ENCODE data around the gene PAK3. TPM values are rescaled to one million over a fixed set of nuclear protein-coding genes. Genes with fewer than 3 reads are reported as not detected.

Gene PAK3
- total and polyA plus RNA-seq, 4 donors: 0.10 to 1.4 (median 0.66) TPM

DNA sequence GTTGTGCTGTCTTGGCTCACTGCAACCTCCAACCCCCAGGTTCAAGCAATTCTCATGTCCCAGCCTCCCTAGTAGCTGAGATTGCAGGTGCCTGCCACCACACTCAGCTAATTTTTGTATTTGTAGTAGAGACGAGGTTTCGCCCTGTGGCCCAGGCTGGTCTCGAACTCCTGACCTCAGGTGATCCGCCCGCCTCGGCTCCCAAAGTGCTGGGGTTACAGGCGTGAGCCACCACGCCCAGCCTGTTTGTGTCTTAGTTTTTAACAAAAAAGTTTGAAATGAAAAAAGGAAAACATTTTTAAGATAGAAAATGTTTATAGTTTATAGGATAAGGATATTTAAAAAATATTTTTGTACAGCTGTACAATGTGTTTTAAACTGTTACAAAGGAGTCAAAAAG is 111.9 kb downstream of the PAK3 start:
- no peak overlapping the region for H3K9ac ChIP-seq (ENCODE audit: insufficient read depth in 1 of 2, low read length in 2 of 2)
- TF ChIP-seq, protein P1, sequence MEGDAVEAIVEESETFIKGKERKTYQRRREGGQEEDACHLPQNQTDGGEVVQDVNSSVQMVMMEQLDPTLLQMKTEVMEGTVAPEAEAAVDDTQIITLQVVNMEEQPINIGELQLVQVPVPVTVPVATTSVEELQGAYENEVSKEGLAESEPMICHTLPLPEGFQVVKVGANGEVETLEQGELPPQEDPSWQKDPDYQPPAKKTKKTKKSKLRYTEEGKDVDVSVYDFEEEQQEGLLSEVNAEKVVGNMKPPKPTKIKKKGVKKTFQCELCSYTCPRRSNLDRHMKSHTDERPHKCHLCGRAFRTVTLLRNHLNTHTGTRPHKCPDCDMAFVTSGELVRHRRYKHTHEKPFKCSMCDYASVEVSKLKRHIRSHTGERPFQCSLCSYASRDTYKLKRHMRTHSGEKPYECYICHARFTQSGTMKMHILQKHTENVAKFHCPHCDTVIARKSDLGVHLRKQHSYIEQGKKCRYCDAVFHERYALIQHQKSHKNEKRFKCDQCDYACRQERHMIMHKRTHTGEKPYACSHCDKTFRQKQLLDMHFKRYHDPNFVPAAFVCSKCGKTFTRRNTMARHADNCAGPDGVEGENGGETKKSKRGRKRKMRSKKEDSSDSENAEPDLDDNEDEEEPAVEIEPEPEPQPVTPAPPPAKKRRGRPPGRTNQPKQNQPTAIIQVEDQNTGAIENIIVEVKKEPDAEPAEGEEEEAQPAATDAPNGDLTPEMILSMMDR (IDR thresholded peaks at IDR 0.05; ENCODE audit: control extremely low read depth, extremely low read depth): no peak
- peaks cover 0 to 62% (median 11%) of the 10 kb centered on the region in 3 donors for H3K27me3 ChIP-seq (ENCODE audit: control insufficient read depth in 3 of 3, insufficient read depth in 3 of 3, low read length in 2 of 3)
- no peaks in the 10 kb centered on the region for H3K9me3 ChIP-seq (ENCODE audit: control insufficient read depth in 4 of 4, insufficient read depth in 3 of 4, low read length in 3 of 4)
- H3K4me1 ChIP-seq (ENCODE audit: control insufficient read depth in 5 of 5, insufficient read depth in 5 of 5, low read length in 5 of 5): no peaks in the 10 kb centered on the region
- DNase-seq (no peak), ATAC-seq (ENCODE audit: insufficient read depth, low FRiP score) (no peak)
- H3K27ac ChIP-seq (ENCODE audit: low read depth in 1 of 2, low read length in 1 of 2): no peak overlapping the region
- no peak overlapping the region for H3K4me3 ChIP-seq
- H3K36me3 ChIP-seq (ENCODE audit: control insufficient read depth in 4 of 4, insufficient read depth in 4 of 4, low read length in 4 of 4): no peaks in the 10 kb centered on the region
- 86 to 93% methylated on average over 8 of the region's 8 CpGs for WGBS, 2 donors

DNA sequence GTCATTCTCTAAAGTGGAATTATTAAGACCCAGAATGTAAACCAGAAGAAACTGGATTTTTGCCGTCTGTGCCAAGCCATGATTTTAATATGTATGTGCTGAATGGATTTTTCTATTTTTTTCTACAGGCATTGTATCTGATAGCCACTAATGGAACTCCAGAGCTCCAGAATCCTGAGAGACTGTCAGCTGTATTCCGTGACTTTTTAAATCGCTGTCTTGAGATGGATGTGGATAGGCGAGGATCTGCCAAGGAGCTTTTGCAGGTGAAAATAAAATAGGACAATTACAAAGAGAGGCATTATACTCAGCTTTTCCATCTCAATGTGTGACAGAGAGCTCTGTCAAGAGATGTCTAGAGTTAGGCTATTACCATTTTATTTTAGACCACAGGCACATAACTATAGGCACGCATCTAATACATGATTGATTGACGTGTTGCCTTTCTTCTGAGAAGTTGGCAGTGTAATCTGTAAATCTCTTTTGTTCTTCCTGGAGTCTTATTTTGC is 120.4 kb downstream of the PAK3 start:
- Histone ChIP-seq H3K4me3 (no peak overlapping the region), H3K36me3 (ENCODE audit: control insufficient read depth in 4 of 4, insufficient read depth in 4 of 4, low read length in 4 of 4) (no peaks in the 10 kb centered on the region), H3K9ac (ENCODE audit: insufficient read depth in 1 of 2, low read length in 2 of 2) (no peak overlapping the region), H3K9me3 (ENCODE audit: control insufficient read depth in 4 of 4, insufficient read depth in 3 of 4, low read length in 3 of 4) (no peaks in the 10 kb centered on the region), H3K4me1 (ENCODE audit: control insufficient read depth in 5 of 5, insufficient read depth in 5 of 5, low read length in 5 of 5) (no peaks in the 10 kb centered on the region), H3K27me3 (ENCODE audit: control insufficient read depth in 3 of 3, insufficient read depth in 3 of 3, low read length in 2 of 3) (peaks cover 0 to 48% (median 6%) of the 10 kb centered on the region in 3 donors), H3K27ac (ENCODE audit: low read depth in 1 of 2, low read length in 1 of 2) (no peak overlapping the region)
- WGBS, 2 donors: 83 to 94% methylated on average over 6 of the region's 6 CpGs
- DNase-seq (no peak), ATAC-seq (ENCODE audit: insufficient read depth, low FRiP score) (no peak)
- TF ChIP-seq, protein P1 (IDR thresholded peaks at IDR 0.05; ENCODE audit: control extremely low read depth, extremely low read depth): no peak

DNA sequence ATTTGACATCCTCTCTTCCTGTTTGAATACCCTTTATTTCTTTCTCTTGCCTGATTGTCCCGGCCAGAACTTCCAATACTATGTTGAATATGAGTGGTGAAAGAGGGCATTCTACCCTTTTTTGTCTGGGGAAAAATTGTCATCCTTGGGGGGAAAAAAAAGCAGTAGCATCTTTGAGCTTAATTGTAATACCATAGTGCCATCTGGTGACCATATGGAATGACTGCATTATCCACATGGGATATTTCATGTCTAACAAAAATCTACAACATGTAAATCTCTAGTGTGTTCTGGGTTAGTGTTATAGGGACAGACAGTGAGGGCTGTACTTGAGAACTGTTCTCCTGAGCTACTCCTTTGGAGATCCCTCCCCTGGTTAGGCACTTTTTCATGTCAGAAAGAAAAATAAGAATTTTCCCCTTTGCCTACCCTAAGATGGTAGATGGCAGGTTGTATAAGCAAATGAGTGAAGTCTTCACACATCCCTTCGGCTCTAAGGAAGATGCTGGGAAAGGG is 148.3 kb downstream of the PAK3 start:
- TF ChIP-seq, protein P1 (IDR thresholded peaks at IDR 0.05; ENCODE audit: control extremely low read depth, extremely low read depth): no peak
- no peak overlapping the region for H3K27ac ChIP-seq (ENCODE audit: low read depth in 1 of 2, low read length in 1 of 2)
- peaks cover 0 to 46% (median 8%) of the 10 kb centered on the region in 3 donors for H3K27me3 ChIP-seq (ENCODE audit: control insufficient read depth in 3 of 3, insufficient read depth in 3 of 3, low read length in 2 of 3)
- H3K9me3 ChIP-seq (ENCODE audit: control insufficient read depth in 4 of 4, insufficient read depth in 3 of 4, low read length in 3 of 4): no peaks in the 10 kb centered on the region
- no peaks in the 10 kb centered on the region for H3K36me3 ChIP-seq (ENCODE audit: control insufficient read depth in 4 of 4, insufficient read depth in 4 of 4, low read length in 4 of 4)
- no peaks in the 10 kb centered on the region for H3K4me1 ChIP-seq (ENCODE audit: control insufficient read depth in 5 of 5, insufficient read depth in 5 of 5, low read length in 5 of 5)
- DNase-seq: peak in 1 of 3 donors; percentile 28
- H3K9ac ChIP-seq (ENCODE audit: insufficient read depth in 1 of 2, low read length in 2 of 2): no peak overlapping the region
- no peak for ATAC-seq (ENCODE audit: insufficient read depth, low FRiP score)
- WGBS, 2 donors: 34 to 42% methylated on average over 2 of the region's 2 CpGs
- no peak overlapping the region for H3K4me3 ChIP-seq
